Spinal cord (tissue), 10 donors: ENCODE measurements around the gene TERF2IP. TPM values are rescaled to one million over a fixed set of nuclear protein-coding genes. Genes with fewer than 3 reads are reported as not detected.

Source experiments
- DNase-seq, 6 donors: peaks; one replicate each; pipeline versions ENCODE4 v3.0.0 to v3.0.0-alpha.2; 2013 to 2015; ENCODE audit warnings: low spot score in 6 of 6, low read depth in 4 of 6
- H3K27ac ChIP-seq: one replicate; pipeline ENCODE4 v1.5.1; 2013; ENCODE audit warnings: low read depth, low read length, control low read depth
- H3K27me3 ChIP-seq: one replicate; pipeline ENCODE4 v1.6.1; 2013; ENCODE audit warnings: low read length; ENCODE audit not compliant: control insufficient read depth, insufficient read depth
- H3K36me3 ChIP-seq: one replicate; pipeline ENCODE4 v1.6.1; 2013; ENCODE audit warnings: low read length; ENCODE audit not compliant: control insufficient read depth, insufficient read depth
- H3K4me1 ChIP-seq: one replicate; pipeline ENCODE4 v1.6.1; 2013; ENCODE audit warnings: low read length; ENCODE audit not compliant: control insufficient read depth, insufficient read depth
- H3K4me3 ChIP-seq: one replicate; pipeline ENCODE4 v1.5.1; 2013; ENCODE audit warnings: low read depth, low read length, control low read depth
- H3K9me3 ChIP-seq: one replicate; pipeline ENCODE4 v1.6.1; 2013; ENCODE audit warnings: low read length; ENCODE audit not compliant: control insufficient read depth, insufficient read depth
- WGBS: methylation state at CpG from one replicate; pipeline ENCODE4 v1.1.5; 2013; ENCODE audit warnings: missing lambda C conversion rate; ENCODE audit not compliant: insufficient coverage; 5-methylcytosine and 5-hydroxymethylcytosine counted together
- polyA plus RNA-seq, 2 donors: library from polyadenylated mRNA; unstranded; fragments of 120-200 nt; gene quantifications; one replicate each; pipeline ENCODE4 v1.2.1, GENCODE V29; 2013; ENCODE audit not compliant: insufficient read length in 2 of 2
- small RNA-seq: library from RNA; depleted of rRNA; stranded (forward); fragments of <200 nt; gene quantifications from one replicate; pipeline ENCODE3, GENCODE V24; 2014; ENCODE audit warnings: low replicate concordance
- total RNA-seq, 2 donors: library from RNA; depleted of rRNA in 1 of 2; stranded (reverse); fragments of 120-200 nt in 1 of 2; fragments of >200 nt in 1 of 2; gene quantifications; one replicate each; pipeline versions ENCODE4 v1.2.3 to v1.2.4, GENCODE V29; 2013 to 2014
- donor health status: healthy.

Gene TERF2IP
- total and polyA plus RNA-seq, 4 donors: 115 to 259 (median 172) TPM

GRCh38 chr16:75703306-75703705 is 55.7 kb downstream of the TERF2IP start:
- no peak overlapping the region for H3K4me3 ChIP-seq
- no peaks in the 10 kb centered on the region for H3K4me1 ChIP-seq
- no peaks in the 10 kb centered on the region for H3K36me3 ChIP-seq
- H3K27me3 ChIP-seq: no peaks in the 10 kb centered on the region
- 97% methylated on average over 3 of the region's 4 CpGs for WGBS
- H3K9me3 ChIP-seq: no peaks in the 10 kb centered on the region
- DNase-seq: no peak
- H3K27ac ChIP-seq: no peak overlapping the region

Small RNA genes lying within 50 kb of the gene (small RNA-seq; reads per million reads assigned to genes)
- gene RN7SL520P: not detected

Other genes starting within 250 kb of the TERF2IP start
- 100 to 1,000 TPM in 1 of 2 donors, 10 to 100 TPM in 1; 55.4 to 129 TPM for gene CFDP1, start 214.3 kb upstream of the TERF2IP start, total RNA-seq
- 100 to 1,000 TPM; 135 to 164 TPM for gene CFDP1, start 214.3 kb upstream of the TERF2IP start, polyA plus RNA-seq
- 10 to 100 TPM; 35.4 to 60.6 TPM for gene TMEM170A, start 183.1 kb upstream of the TERF2IP start, total RNA-seq
- 10 to 100 TPM; 36.6 to 38.6 TPM for gene TMEM170A, start 183.1 kb upstream of the TERF2IP start, polyA plus RNA-seq
- 1 to 10 TPM; 5.4 to 7.9 TPM for gene CHST6, start 152.3 kb upstream of the TERF2IP start, total RNA-seq
- 10 to 100 TPM; 11.4 to 12.3 TPM for gene CHST6, start 152.3 kb upstream of the TERF2IP start, polyA plus RNA-seq
- under 1 TPM; 0.33 to 0.89 TPM for gene CHST5, start 111.7 kb upstream of the TERF2IP start, total RNA-seq
- gene CHST5, start 111.7 kb upstream of the TERF2IP start, polyA plus RNA-seq: 1 to 10 TPM; 3.4 to 4.9 TPM
- gene TMEM231, start 91.5 kb upstream of the TERF2IP start, total RNA-seq: 10 to 100 TPM; 25.1 to 35.2 TPM
- 10 to 100 TPM; 46.3 to 55.9 TPM for gene TMEM231, start 91.5 kb upstream of the TERF2IP start, polyA plus RNA-seq
- 100 to 1,000 TPM; 208 to 262 TPM for gene GABARAPL2, start 81.4 kb upstream of the TERF2IP start, total RNA-seq
- gene GABARAPL2, start 81.4 kb upstream of the TERF2IP start, polyA plus RNA-seq: 100 to 1,000 TPM; 352 to 407 TPM
- 10 to 100 TPM; 41.0 to 54.8 TPM for gene ADAT1, start 24.5 kb upstream of the TERF2IP start, total RNA-seq
- gene ADAT1, start 24.5 kb upstream of the TERF2IP start, polyA plus RNA-seq: 10 to 100 TPM; 40.7 to 45.4 TPM
- 100 to 1,000 TPM in 1 of 2 donors, 10 to 100 TPM in 1; 82.8 to 112 TPM for gene KARS1, start 108 bp upstream of the TERF2IP start, total RNA-seq
- 100 to 1,000 TPM in 1 of 2 donors, 10 to 100 TPM in 1; 98.8 to 107 TPM for gene KARS1, start 108 bp upstream of the TERF2IP start, polyA plus RNA-seq
- gene CPHXL2, start 29.2 kb downstream of the TERF2IP start, total RNA-seq: not detected
- gene CPHXL2, start 29.2 kb downstream of the TERF2IP start, polyA plus RNA-seq: under 1 TPM; 0.21 to 0.47 TPM
- gene DUXB, start 53.7 kb downstream of the TERF2IP start, total RNA-seq: not detected
- gene DUXB, start 53.7 kb downstream of the TERF2IP start, polyA plus RNA-seq: under 1 TPM in 1 of 2 donors, not detected in 1; 0.20 TPM
- gene CPHXL, start 78.7 kb downstream of the TERF2IP start, total RNA-seq: not detected
- not detected for gene CPHXL, start 78.7 kb downstream of the TERF2IP start, polyA plus RNA-seq